ENCODE data around the gene WDR4. TPM values are rescaled to one million over a fixed set of nuclear protein-coding genes. Genes with fewer than 3 reads are reported as not detected.

WDR4 gene
- total and polyA plus RNA-seq, 9 of the 15 experiments (the other 6 are each of a cell fraction or from before 2014, with no cell fraction given), result 5.4 to 95.4 (median 32.1) TPM

DNA sequence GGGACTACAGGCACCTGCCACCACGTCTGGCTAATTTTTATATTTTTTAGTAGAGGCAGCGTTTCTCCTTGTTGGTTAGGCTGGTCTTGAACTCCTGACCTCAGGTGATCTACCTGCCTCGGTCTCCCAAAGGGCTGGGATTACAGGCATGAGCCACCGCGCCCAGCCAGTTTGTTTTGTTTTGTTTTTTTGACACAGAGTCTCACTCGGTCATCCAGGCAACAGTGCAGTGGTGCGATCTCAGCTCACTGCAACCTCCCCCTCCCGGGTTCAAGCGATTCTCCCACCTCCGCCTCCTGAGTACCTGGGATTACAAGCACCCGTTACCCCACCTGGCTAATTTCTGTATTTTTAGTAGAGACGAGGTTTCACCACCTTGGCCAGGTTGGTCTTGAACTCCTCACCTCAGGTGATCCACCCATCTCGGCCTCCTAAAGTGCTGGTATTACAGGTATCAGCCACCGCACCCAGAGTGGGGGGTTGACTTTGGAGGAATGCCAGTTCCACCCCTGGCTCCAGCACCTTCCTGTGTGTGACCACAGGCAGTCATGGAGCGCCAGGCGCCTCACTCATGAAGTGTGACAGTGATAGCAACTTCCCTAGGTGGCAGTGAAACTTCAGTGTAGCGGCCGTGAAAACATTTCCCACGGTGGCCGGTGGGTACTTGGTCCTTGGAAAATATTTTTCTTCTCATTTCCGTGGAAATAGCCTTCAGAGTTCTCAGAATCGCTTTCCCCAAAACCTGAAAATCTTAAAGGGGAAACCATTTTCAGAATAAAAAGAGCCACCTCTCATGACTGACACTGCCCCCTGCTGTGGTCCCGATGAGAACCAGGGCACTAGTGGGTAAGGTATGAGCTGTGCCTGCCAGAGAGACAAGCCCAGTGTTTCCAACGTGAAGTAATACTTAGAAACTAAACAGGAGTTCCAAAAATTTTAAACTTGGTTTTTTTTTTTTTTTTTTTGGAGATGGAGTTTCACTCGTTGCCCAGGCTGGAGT, 48.6 kb downstream of the WDR4 start:
- FAIRE-seq (no peak), ATAC-seq (peak; percentile 19; the same call in 2 of the 3 replicates), DNase-seq (ENCODE audit: extremely low read depth in 1 of 4, low spot score in 3 of 4) (peak in 2 of 4 experiments; percentile 22 to 26)
- Histone ChIP-seq H3K27ac (ENCODE audit: extremely low read depth, low read depth, low read length) (no peak overlapping the region), H4K20me1 (replicated peaks; ENCODE audit: control insufficient read depth, insufficient read depth, low read length) (peaks cover 11% of the 10 kb centered on the region; the same call in 1 of the 2 replicates), H2AFZ (ENCODE audit: low read depth, low read length) (no peak overlapping the region), H3K9ac (ENCODE audit: insufficient read depth in 1 of 2, low read depth in 2 of 2, low read length in 2 of 2) (no peak overlapping the region), H3K36me3 (ENCODE audit: control insufficient read depth, insufficient read depth, low read length) (no peaks in the 10 kb centered on the region), H3K4me2 (ENCODE audit: insufficient read depth, low read length) (no peak overlapping the region), H3K9me1 (ENCODE audit: control insufficient read depth, insufficient read depth, low read length) (no peaks in the 10 kb centered on the region), H3K4me1 (replicated peaks in 1 of 2; ENCODE audit: control insufficient read depth in 2 of 2, insufficient read depth in 2 of 2, low read length in 2 of 2) (no peaks in the 10 kb centered on the region; a peak in 2 of 5 replicates), H3K79me2 (ENCODE audit: control insufficient read depth, insufficient read depth, low read length) (no peaks in the 10 kb centered on the region), H3K27me3 (ENCODE audit: control insufficient read depth in 2 of 2, insufficient read depth in 2 of 2, low read length in 2 of 2) (peaks cover 0 to 5% of the 10 kb centered on the region in 2 experiments; a peak in 1 of 5 replicates), H3K4me3 (no peak overlapping the region), H3K9me3 (replicated peaks; ENCODE audit: control insufficient read depth, insufficient read depth, low read depth, low read length) (no peaks in the 10 kb centered on the region)
- POLR2A ChIA-PET, result interaction anchor here (1.2 kb wide), 1 partner anchor 24 kb away, joined by 3 read pairs; no protein-coding TSS in a partner anchor
- no TSS peak for BruUV-seq (replicated peaks)
- WGBS (ENCODE audit: insufficient coverage, low coverage, missing lambda C conversion rate), result 27% methylated on average over 25 of the region's 25 CpGs
- in situ Hi-C loops (cut with MboI) (no loop called here), intact Hi-C loops (cut with micrococcal nuclease) (no loop called here)
- CTCF ChIA-PET (ENCODE audit: low intra/inter-chr PET ratio), result interaction anchor here (0.6 kb wide), 1 partner anchor 230 kb away, joined by 3 read pairs; no protein-coding TSS in a partner anchor
- TF ChIP-seq, protein P1, sequence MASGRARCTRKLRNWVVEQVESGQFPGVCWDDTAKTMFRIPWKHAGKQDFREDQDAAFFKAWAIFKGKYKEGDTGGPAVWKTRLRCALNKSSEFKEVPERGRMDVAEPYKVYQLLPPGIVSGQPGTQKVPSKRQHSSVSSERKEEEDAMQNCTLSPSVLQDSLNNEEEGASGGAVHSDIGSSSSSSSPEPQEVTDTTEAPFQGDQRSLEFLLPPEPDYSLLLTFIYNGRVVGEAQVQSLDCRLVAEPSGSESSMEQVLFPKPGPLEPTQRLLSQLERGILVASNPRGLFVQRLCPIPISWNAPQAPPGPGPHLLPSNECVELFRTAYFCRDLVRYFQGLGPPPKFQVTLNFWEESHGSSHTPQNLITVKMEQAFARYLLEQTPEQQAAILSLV (tag; IDR thresholded peaks at IDR 0.05), result no peak
- TF ChIP-seq NUFIP1 (IDR thresholded peaks at IDR 0.05; ENCODE audit: partially characterized antibody), result no peak
- TF ChIP-seq PHB (CRISPR knock-in tag; IDR thresholded peaks at IDR 0.05), result no peak
- TF ChIP-seq PYGO2 (tag; IDR thresholded peaks at IDR 0.05), result no peak
- no peak for TF ChIP-seq L3MBTL2 (IDR thresholded peaks at IDR 0.05)
- TF ChIP-seq GABPB2 (CRISPR knock-in tag; conservative IDR thresholded peaks at IDR 0.05), result no peak
- TF ChIP-seq POLR2A (conservative IDR thresholded peaks at IDR 0.05), result 0 out of 2 replicates have a peak, but pooled peaks have one; percentile 51
- TF ChIP-seq, protein P2, sequence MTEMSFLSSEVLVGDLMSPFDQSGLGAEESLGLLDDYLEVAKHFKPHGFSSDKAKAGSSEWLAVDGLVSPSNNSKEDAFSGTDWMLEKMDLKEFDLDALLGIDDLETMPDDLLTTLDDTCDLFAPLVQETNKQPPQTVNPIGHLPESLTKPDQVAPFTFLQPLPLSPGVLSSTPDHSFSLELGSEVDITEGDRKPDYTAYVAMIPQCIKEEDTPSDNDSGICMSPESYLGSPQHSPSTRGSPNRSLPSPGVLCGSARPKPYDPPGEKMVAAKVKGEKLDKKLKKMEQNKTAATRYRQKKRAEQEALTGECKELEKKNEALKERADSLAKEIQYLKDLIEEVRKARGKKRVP (CRISPR knock-in tag; IDR thresholded peaks at IDR 0.05), result no peak
- no peak for TF ChIP-seq CREM (IDR thresholded peaks at IDR 0.05; ENCODE audit: low read depth)
- TF ChIP-seq, protein P3, sequence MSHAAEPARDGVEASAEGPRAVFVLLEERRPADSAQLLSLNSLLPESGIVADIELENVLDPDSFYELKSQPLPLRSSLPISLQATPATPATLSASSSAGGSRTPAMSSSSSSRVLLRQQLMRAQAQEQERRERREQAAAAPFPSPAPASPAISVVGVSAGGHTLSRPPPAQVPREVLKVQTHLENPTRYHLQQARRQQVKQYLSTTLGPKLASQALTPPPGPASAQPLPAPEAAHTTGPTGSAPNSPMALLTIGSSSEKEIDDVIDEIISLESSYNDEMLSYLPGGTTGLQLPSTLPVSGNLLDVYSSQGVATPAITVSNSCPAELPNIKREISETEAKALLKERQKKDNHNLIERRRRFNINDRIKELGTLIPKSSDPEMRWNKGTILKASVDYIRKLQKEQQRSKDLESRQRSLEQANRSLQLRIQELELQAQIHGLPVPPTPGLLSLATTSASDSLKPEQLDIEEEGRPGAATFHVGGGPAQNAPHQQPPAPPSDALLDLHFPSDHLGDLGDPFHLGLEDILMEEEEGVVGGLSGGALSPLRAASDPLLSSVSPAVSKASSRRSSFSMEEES (CRISPR knock-in tag; IDR thresholded peaks at IDR 0.05), result no peak
- TF ChIP-seq WHSC1 (IDR thresholded peaks at IDR 0.05; ENCODE audit: low read length), result no peak
- no peak for TF ChIP-seq SIN3B (IDR thresholded peaks at IDR 0.05; ENCODE audit: low read depth)
- TF ChIP-seq RFX7 (CRISPR knock-in tag; IDR thresholded peaks at IDR 0.05), result no peak
- no peak for TF ChIP-seq RB1 (IDR thresholded peaks at IDR 0.05; ENCODE audit: low read depth)
- TF ChIP-seq ZNF121 (CRISPR knock-in tag; conservative IDR thresholded peaks at IDR 0.05), result no peak
